ENCODE results near the gene MRPS18A.

DNA sequence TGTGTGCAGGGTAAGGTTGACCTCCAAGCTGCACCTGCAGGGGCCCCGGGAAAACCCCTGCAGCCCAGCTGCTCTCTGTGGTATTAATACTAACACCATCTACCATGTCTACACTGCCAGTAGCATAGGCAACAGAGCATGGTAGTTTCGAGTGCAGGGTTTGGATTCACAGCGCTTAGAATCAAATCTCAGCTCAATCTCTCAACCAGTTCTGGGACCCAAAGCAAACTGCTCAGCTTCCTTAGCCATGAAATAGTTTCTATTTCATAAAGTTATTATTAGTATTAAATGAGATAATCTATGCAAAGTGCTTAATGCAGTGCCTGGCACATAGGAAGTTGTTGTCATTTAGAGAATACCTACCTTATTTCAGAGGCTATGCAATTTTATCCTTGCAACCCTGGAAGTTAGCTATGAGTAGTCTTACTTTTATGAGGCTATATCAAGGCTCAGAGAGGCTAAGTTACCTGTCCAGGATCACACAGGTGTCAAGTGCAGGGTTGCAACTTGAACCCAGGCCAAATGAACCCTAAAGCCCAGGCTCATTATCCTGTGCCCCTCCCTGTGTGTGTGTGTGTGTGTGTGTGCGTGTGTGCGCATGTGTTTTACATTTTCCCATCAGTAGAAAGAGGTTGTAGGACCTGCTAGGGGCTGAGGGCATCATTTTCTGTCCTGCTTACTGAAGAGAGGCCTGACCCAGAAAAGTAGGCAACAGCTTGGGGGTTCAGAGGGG lies 27.6 kb upstream of the MRPS18A start:
- TF ChIP-seq CTCF (IDR thresholded peaks at IDR 0.05; ENCODE audit: poor library complexity) (no peak), EZH2 (IDR thresholded peaks at IDR 0.05; ENCODE audit: borderline replicate concordance) (no peak)
